Activated gamma-delta T cell treated with anti-CD3 and anti-CD28 coated beads, Interleukin-2, amount 50 U/mL, for 16 hours (primary cell): ENCODE measurements around the gene KIAA1671.

Experiments used
- DNase-seq: peaks from one replicate; pipeline ENCODE4 v3.0.0-alpha.2; 2020; ENCODE audit warnings: low read depth

KIAA1671 gene

GRCh38 chr22:25092119-25092518, 139.6 kb downstream of the KIAA1671 start:
- DNase-seq = no peak

GRCh38 chr22:25094579-25094978, 142.1 kb downstream of the KIAA1671 start:
- DNase-seq = no peak

GRCh38 chr22:25095869-25096268, 143.4 kb downstream of the KIAA1671 start:
- DNase-seq = no peak

GRCh38 chr22:25096638-25097405, 144.3 kb downstream of the KIAA1671 start:
- no peak for DNase-seq

- DNase-seq = no peak
These were observed 146.0 kb downstream of the KIAA1671 start for GRCh38 chr22:25098445-25099081.

- no peak for DNase-seq
These were observed 146.7 kb downstream of the KIAA1671 start for GRCh38 chr22:25099202-25099601.

GRCh38 chr22:25100402-25100801, 147.9 kb downstream of the KIAA1671 start:
- DNase-seq = no peak

GRCh38 chr22:25100948-25101347, 148.4 kb downstream of the KIAA1671 start:
- no peak for DNase-seq

- no peak for DNase-seq
These were observed 149.0 kb downstream of the KIAA1671 start for GRCh38 chr22:25101501-25101900.

- DNase-seq = no peak
These were observed 149.5 kb downstream of the KIAA1671 start for GRCh38 chr22:25101986-25102385.

GRCh38 chr22:25102722-25103121, 150.2 kb downstream of the KIAA1671 start:
- DNase-seq = no peak

- DNase-seq = no peak
These were observed 151.9 kb downstream of the KIAA1671 start for GRCh38 chr22:25104367-25104766.

- no peak for DNase-seq
These were observed 153.5 kb downstream of the KIAA1671 start for GRCh38 chr22:25105817-25106650.

- no peak for DNase-seq
These were observed 157.5 kb downstream of the KIAA1671 start for GRCh38 chr22:25109878-25110595.

- DNase-seq = no peak
These were observed 158.0 kb downstream of the KIAA1671 start for GRCh38 chr22:25110596-25110845.

- DNase-seq = peak; percentile 17
These were observed 158.5 kb downstream of the KIAA1671 start for GRCh38 chr22:25110846-25111578.

- no peak for DNase-seq
These were observed 159.3 kb downstream of the KIAA1671 start for GRCh38 chr22:25111579-25112517.

GRCh38 chr22:25112538-25113253, 160.2 kb downstream of the KIAA1671 start:
- DNase-seq = no peak

- DNase-seq = no peak
These were observed 160.8 kb downstream of the KIAA1671 start for GRCh38 chr22:25113316-25113721.
